ENCODE measurements around the gene SLC10A2. TPM values are rescaled to one million over a fixed set of nuclear protein-coding genes. Genes with fewer than 3 reads are reported as not detected.

SLC10A2 gene
- total RNA-seq, 1 donor: not detected

GRCh38 chr13:103022336-103022735, 43.9 kb downstream of the SLC10A2 start:
- Histone ChIP-seq H3K9me3 (ENCODE audit: low read depth, low read length) (peaks cover 11% of the 10 kb centered on the region), H3K4me1 (ENCODE audit: insufficient read depth, low read length) (no peaks in the 10 kb centered on the region)

GRCh38 chr13:103018556-103018955, 47.7 kb downstream of the SLC10A2 start:
- Histone ChIP-seq H3K9me3 (ENCODE audit: low read depth, low read length) (no peaks in the 10 kb centered on the region), H3K27me3 (ENCODE audit: insufficient read depth, low read length) (no peaks in the 10 kb centered on the region), H3K4me1 (ENCODE audit: insufficient read depth, low read length) (no peaks in the 10 kb centered on the region), H3K4me3 (ENCODE audit: low read length) (no peak overlapping the region)

More at GRCh38 chr13:103022336-103022735, 43.9 kb downstream of the SLC10A2 start:
- H3K4me3 ChIP-seq (ENCODE audit: low read length): no peak overlapping the region
- H3K27me3 ChIP-seq (ENCODE audit: insufficient read depth, low read length): no peaks in the 10 kb centered on the region

- no peaks in the 10 kb centered on the region for H3K27me3 ChIP-seq (ENCODE audit: insufficient read depth, low read length)
- H3K4me1 ChIP-seq (ENCODE audit: insufficient read depth, low read length): no peaks in the 10 kb centered on the region
- no peak overlapping the region for H3K4me3 ChIP-seq (ENCODE audit: low read length)
- H3K9me3 ChIP-seq (ENCODE audit: low read depth, low read length): no peaks in the 10 kb centered on the region
Observed at GRCh38 chr13:103012646-103013045, 53.6 kb downstream of the SLC10A2 start.

GRCh38 chr13:103009051-103009840, 57.0 kb downstream of the SLC10A2 start:
- Histone ChIP-seq H3K27me3 (ENCODE audit: insufficient read depth, low read length) (no peaks in the 10 kb centered on the region), H3K4me3 (ENCODE audit: low read length) (no peak overlapping the region), H3K4me1 (ENCODE audit: insufficient read depth, low read length) (no peaks in the 10 kb centered on the region), H3K9me3 (ENCODE audit: low read depth, low read length) (no peaks in the 10 kb centered on the region)

GRCh38 chr13:103007427-103007762, 58.8 kb downstream of the SLC10A2 start:
- H3K27me3 ChIP-seq (ENCODE audit: insufficient read depth, low read length): no peaks in the 10 kb centered on the region
- no peaks in the 10 kb centered on the region for H3K9me3 ChIP-seq (ENCODE audit: low read depth, low read length)
- no peak overlapping the region for H3K4me3 ChIP-seq (ENCODE audit: low read length)
- no peaks in the 10 kb centered on the region for H3K4me1 ChIP-seq (ENCODE audit: insufficient read depth, low read length)

GRCh38 chr13:103006641-103007426, 59.4 kb downstream of the SLC10A2 start:
- H3K27me3 ChIP-seq (ENCODE audit: insufficient read depth, low read length): no peaks in the 10 kb centered on the region
- no peak overlapping the region for H3K4me3 ChIP-seq (ENCODE audit: low read length)
- H3K4me1 ChIP-seq (ENCODE audit: insufficient read depth, low read length): no peaks in the 10 kb centered on the region
- no peaks in the 10 kb centered on the region for H3K9me3 ChIP-seq (ENCODE audit: low read depth, low read length)

- no peaks in the 10 kb centered on the region for H3K4me1 ChIP-seq (ENCODE audit: insufficient read depth, low read length)
- no peaks in the 10 kb centered on the region for H3K27me3 ChIP-seq (ENCODE audit: insufficient read depth, low read length)
- H3K4me3 ChIP-seq (ENCODE audit: low read length): no peak overlapping the region
- no peaks in the 10 kb centered on the region for H3K9me3 ChIP-seq (ENCODE audit: low read depth, low read length)
Observed at GRCh38 chr13:103004661-103005345, 61.4 kb downstream of the SLC10A2 start.

- Histone ChIP-seq H3K9me3 (ENCODE audit: low read depth, low read length) (no peaks in the 10 kb centered on the region), H3K4me1 (ENCODE audit: insufficient read depth, low read length) (no peaks in the 10 kb centered on the region), H3K27me3 (ENCODE audit: insufficient read depth, low read length) (no peaks in the 10 kb centered on the region), H3K4me3 (ENCODE audit: low read length) (no peak overlapping the region)
Observed at GRCh38 chr13:103003631-103004030, 62.6 kb downstream of the SLC10A2 start.

- Histone ChIP-seq H3K9me3 (ENCODE audit: low read depth, low read length) (no peaks in the 10 kb centered on the region), H3K4me3 (ENCODE audit: low read length) (no peak overlapping the region), H3K27me3 (ENCODE audit: insufficient read depth, low read length) (no peaks in the 10 kb centered on the region), H3K4me1 (ENCODE audit: insufficient read depth, low read length) (no peaks in the 10 kb centered on the region)
Observed at GRCh38 chr13:103002279-103002678, 63.9 kb downstream of the SLC10A2 start.

GRCh38 chr13:103000157-103000556, 66.1 kb downstream of the SLC10A2 start:
- Histone ChIP-seq H3K27me3 (ENCODE audit: insufficient read depth, low read length) (no peaks in the 10 kb centered on the region), H3K4me3 (ENCODE audit: low read length) (no peak overlapping the region)

GRCh38 chr13:102999499-102999898, 66.7 kb downstream of the SLC10A2 start:
- Histone ChIP-seq H3K4me1 (ENCODE audit: insufficient read depth, low read length) (no peaks in the 10 kb centered on the region), H3K9me3 (ENCODE audit: low read depth, low read length) (no peaks in the 10 kb centered on the region), H3K27me3 (ENCODE audit: insufficient read depth, low read length) (no peaks in the 10 kb centered on the region), H3K4me3 (ENCODE audit: low read length) (no peak overlapping the region)

More at GRCh38 chr13:103000157-103000556, 66.1 kb downstream of the SLC10A2 start:
- H3K9me3 ChIP-seq (ENCODE audit: low read depth, low read length): no peaks in the 10 kb centered on the region
- no peaks in the 10 kb centered on the region for H3K4me1 ChIP-seq (ENCODE audit: insufficient read depth, low read length)

Other genes starting within 250 kb of the SLC10A2 start
- gene ERCC5, start 220.4 kb downstream of the SLC10A2 start, total RNA-seq: 111 TPM